SU-DHL-6 (cell line): ENCODE results near the gene DYNC1H1.

ENCODE experiments used
- EZH2phosphoT487 ChIP-seq: fragments of 200-600 bp; sonication (generic), shearing (Covaris generic); conservative IDR thresholded peaks from 2 replicates; pipeline ENCODE4 v1.6.1; 2018; ENCODE audit warnings: mild to moderate bottlenecking, antibody characterized with exemption, low read length, moderate library complexity, mixed read lengths
- TF ChIP-seq, protein P1 (sequence below): fragments of 200-600 bp; sonication (generic); IDR thresholded peaks from one replicate; pipeline ENCODE4 v1.5.1; 2017; ENCODE audit warnings: antibody characterized with exemption, mild to moderate bottlenecking, low read length, moderate library complexity; ENCODE audit not compliant: insufficient read depth, poor library complexity, severe bottlenecking

DNA sequence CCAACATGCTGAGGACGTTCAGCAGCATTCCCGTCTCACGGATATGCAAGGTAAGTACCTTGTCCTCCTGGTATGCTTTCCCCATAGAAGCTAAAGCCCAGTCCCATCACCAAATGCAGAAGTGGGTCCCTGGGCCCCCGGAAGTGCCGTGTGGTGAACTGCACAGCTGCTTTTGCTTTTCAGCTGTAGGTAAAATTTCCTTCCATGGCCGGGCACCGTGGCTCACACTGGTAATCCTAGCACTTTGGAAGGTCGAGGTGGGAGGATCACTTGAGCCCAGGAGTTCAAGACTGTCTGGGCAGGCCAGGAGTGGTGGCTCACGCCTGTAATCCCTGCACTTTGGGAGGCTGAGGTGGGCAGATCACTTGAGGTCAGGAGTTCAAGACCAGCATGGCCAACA, 78.3 kb downstream of the DYNC1H1 start:
- TF ChIP-seq EZH2phosphoT487, result no peak
- TF ChIP-seq, protein P1, sequence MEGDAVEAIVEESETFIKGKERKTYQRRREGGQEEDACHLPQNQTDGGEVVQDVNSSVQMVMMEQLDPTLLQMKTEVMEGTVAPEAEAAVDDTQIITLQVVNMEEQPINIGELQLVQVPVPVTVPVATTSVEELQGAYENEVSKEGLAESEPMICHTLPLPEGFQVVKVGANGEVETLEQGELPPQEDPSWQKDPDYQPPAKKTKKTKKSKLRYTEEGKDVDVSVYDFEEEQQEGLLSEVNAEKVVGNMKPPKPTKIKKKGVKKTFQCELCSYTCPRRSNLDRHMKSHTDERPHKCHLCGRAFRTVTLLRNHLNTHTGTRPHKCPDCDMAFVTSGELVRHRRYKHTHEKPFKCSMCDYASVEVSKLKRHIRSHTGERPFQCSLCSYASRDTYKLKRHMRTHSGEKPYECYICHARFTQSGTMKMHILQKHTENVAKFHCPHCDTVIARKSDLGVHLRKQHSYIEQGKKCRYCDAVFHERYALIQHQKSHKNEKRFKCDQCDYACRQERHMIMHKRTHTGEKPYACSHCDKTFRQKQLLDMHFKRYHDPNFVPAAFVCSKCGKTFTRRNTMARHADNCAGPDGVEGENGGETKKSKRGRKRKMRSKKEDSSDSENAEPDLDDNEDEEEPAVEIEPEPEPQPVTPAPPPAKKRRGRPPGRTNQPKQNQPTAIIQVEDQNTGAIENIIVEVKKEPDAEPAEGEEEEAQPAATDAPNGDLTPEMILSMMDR, result no peak
